Body of pancreas (tissue), 4 donors: ENCODE measurements around the gene TSPEAR. TPM values are rescaled to one million over a fixed set of nuclear protein-coding genes. Genes with fewer than 3 reads are reported as not detected.

ENCODE experiments used
- ATAC-seq: fragments of 150-250 bp; one replicate; pipeline ENCODE4 v1.9.1; 2016
- DNase-seq, 4 donors: peaks; one replicate each; pipeline ENCODE4 v3.0.0-alpha.2; 2019
- H3K27ac ChIP-seq, 4 donors: fragments of 200-600 bp; sonication (generic); 1 replicate in 3 of 4; 2 replicates in 1 of 4; pipeline versions ENCODE4 v1.5.1 to v1.6.1; 2016 to 2019; ENCODE audit warnings: mild to moderate bottlenecking in 1 of 4, mixed read lengths in 1 of 4, moderate library complexity in 1 of 4
- H3K27me3 ChIP-seq, 2 donors: fragments of 200-600 bp; sonication (generic); one replicate each; pipeline ENCODE4 v1.6.0; 2016; ENCODE audit warnings: mild to moderate bottlenecking in 1 of 2
- H3K36me3 ChIP-seq, 2 donors: fragments of 200-600 bp; sonication (generic); replicated peaks in 1 of 2; 2 replicates each; pipeline ENCODE4 v1.5.1; 2016; ENCODE audit warnings: low read depth in 2 of 2; ENCODE audit not compliant: insufficient read depth in 1 of 2
- H3K4me1 ChIP-seq: fragments of 200-600 bp; sonication (generic); one replicate; pipeline ENCODE4 v1.6.0; 2016
- H3K4me3 ChIP-seq, 2 donors: fragments of 200-600 bp; sonication (generic); 1 replicate in 1 of 2; 2 replicates in 1 of 2; pipeline ENCODE4 v1.5.1; 2016 to 2019
- H3K9me3 ChIP-seq, 3 donors: fragments of 200-600 bp; sonication (generic); 1 replicate in 2 of 3; 2 replicates in 1 of 3; pipeline ENCODE4 v1.5.1; 2016
- CTCF ChIP-seq, 7 experiments: fragments of 450-650 bp in 4 of 7; fragments of 200-600 bp in 3 of 7; sonication (generic) in 3 of 7; IDR thresholded peaks; one replicate each; pipeline ENCODE4 v1.5.1; 2016 to 2019; ENCODE audit warnings: antibody characterized with exemption in 7 of 7
- POLR2A ChIP-seq, 3 donors: fragments of 450-650 bp; IDR thresholded peaks; one replicate each; pipeline ENCODE4 v1.6.1; 2016; ENCODE audit warnings: antibody characterized with exemption in 3 of 3, mild to moderate bottlenecking in 2 of 3
- WGBS, 2 donors: methylation state at CpG; one replicate each; pipeline ENCODE4 v1.1.5; 2017; 5-methylcytosine and 5-hydroxymethylcytosine counted together
- intact Hi-C: fragments of 100-400 bp; cut with DNase I; formaldehyde crosslinking; loops from one replicate; pipeline ENCODE4 v1.15.1; 2023
- total RNA-seq, 2 donors: library from RNA; depleted of rRNA; stranded (reverse); fragments of >200 nt; gene quantifications; one replicate each; pipeline ENCODE4 v1.1.0, GENCODE V29; 2016

The TSPEAR gene
- total RNA-seq, 2 donors from 2014 or later, result 0.52 TPM; not detected in 1

- no peaks in the 10 kb centered on the region for H3K36me3 ChIP-seq
- H3K27me3 ChIP-seq, result no peaks in the 10 kb centered on the region
- 57 to 62% methylated on average over 4 of the region's 4 CpGs for WGBS, 2 donors
- H3K9me3 ChIP-seq, result peaks cover 0 to 22% (median 0%) of the 10 kb centered on the region in 3 donors
- H3K4me1 ChIP-seq, result no peaks in the 10 kb centered on the region
- intact Hi-C loops, result no loop called here
- TF ChIP-seq POLR2A (IDR thresholded peaks at IDR 0.05) (no peak), CTCF (IDR thresholded peaks at IDR 0.05) (no peak)
- no peak for DNase-seq
- no peak overlapping the region for H3K27ac ChIP-seq
- H3K4me3 ChIP-seq, result no peak overlapping the region
- no peak for ATAC-seq
Observed at GRCh38 chr21:44606495-44606894, 104.9 kb downstream of the TSPEAR start.

GRCh38 chr21:44603911-44604310, 107.5 kb downstream of the TSPEAR start:
- TF ChIP-seq POLR2A (IDR thresholded peaks at IDR 0.05), result no peak
- no peak for TF ChIP-seq CTCF (IDR thresholded peaks at IDR 0.05)
- H3K27ac ChIP-seq, result no peak overlapping the region
- WGBS, 2 donors, result 74 to 77% methylated on average over 8 of the region's 8 CpGs
- H3K9me3 ChIP-seq, result peaks cover 0 to 3% (median 0%) of the 10 kb centered on the region in 3 donors
- DNase-seq (no peak), ATAC-seq (no peak)
- intact Hi-C loops, result no loop called here
- H3K27me3 ChIP-seq, result no peaks in the 10 kb centered on the region
- no peaks in the 10 kb centered on the region for H3K36me3 ChIP-seq
- H3K4me1 ChIP-seq, result no peaks in the 10 kb centered on the region
- no peak overlapping the region for H3K4me3 ChIP-seq

- Histone ChIP-seq H3K4me3 (no peak overlapping the region), H3K27ac (no peak overlapping the region), H3K4me1 (no peaks in the 10 kb centered on the region), H3K27me3 (no peaks in the 10 kb centered on the region), H3K36me3 (no peaks in the 10 kb centered on the region), H3K9me3 (no peaks in the 10 kb centered on the region)
- WGBS, 2 donors, result 47 to 57% methylated on average over 6 to 17 of the region's 17 CpGs
- intact Hi-C loops, result no loop called here
- DNase-seq (no peak), ATAC-seq (no peak)
- no peak for TF ChIP-seq CTCF (IDR thresholded peaks at IDR 0.05)
- no peak for TF ChIP-seq POLR2A (IDR thresholded peaks at IDR 0.05)
Observed at GRCh38 chr21:44603109-44603875, 108.1 kb downstream of the TSPEAR start.

- intact Hi-C loops, result no loop called here
- Histone ChIP-seq H3K4me3 (no peak overlapping the region), H3K9me3 (no peaks in the 10 kb centered on the region), H3K36me3 (no peaks in the 10 kb centered on the region), H3K27ac (no peak overlapping the region), H3K4me1 (no peaks in the 10 kb centered on the region), H3K27me3 (no peaks in the 10 kb centered on the region)
- WGBS, 2 donors, result 51% methylated on average over 17 of the region's 21 CpGs; no CpG with 5 or more reads in 1 of the 2 donors
- TF ChIP-seq CTCF (IDR thresholded peaks at IDR 0.05), result no peak
- no peak for TF ChIP-seq POLR2A (IDR thresholded peaks at IDR 0.05)
- no peak for DNase-seq
- ATAC-seq, result no peak
Observed at GRCh38 chr21:44602463-44602850, 108.9 kb downstream of the TSPEAR start.
